Measurements from ENCODE around the gene DNAJB6.

DNA sequence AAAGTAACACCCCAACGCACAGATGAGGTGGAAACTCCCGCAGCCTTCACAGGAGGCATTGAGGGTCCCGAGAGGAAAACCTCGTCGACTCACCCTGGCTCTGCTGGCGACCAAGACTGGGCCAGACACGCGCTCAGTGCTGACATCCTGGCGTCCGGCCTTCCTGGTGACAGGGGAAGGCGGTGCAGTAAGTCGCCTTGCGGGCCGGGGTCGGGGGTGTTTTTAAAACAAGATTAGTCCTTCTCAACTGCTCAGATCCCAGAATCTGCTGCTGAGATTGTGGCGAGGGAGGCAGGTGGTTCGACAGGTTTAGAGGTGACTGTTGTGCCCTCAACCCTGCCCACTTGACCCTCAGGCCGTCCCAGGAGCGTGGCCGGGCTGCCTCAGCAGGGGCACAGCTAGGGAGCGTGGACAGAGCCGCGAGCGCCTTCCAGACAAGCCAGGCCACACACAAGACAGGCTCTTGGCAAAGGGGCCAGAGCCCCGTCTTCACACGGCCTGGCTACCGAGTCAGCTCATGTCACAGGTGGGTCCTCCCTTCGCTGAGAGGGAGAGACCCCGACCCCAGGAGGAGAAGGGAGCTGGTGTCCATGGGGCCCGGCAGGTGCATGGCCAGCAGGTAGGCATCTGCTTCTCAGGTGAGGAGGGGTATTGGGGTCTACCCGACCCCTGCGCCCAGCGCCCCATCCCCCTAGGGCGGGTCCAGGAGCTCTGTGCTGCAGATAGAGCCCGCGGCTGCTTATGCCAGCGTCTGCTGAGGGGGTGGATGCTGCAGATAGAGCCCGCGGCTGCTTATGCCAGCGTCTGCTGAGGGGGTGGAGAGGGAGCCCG lies 81.6 kb downstream of the DNAJB6 start:
- TF ChIP-seq, protein P1, sequence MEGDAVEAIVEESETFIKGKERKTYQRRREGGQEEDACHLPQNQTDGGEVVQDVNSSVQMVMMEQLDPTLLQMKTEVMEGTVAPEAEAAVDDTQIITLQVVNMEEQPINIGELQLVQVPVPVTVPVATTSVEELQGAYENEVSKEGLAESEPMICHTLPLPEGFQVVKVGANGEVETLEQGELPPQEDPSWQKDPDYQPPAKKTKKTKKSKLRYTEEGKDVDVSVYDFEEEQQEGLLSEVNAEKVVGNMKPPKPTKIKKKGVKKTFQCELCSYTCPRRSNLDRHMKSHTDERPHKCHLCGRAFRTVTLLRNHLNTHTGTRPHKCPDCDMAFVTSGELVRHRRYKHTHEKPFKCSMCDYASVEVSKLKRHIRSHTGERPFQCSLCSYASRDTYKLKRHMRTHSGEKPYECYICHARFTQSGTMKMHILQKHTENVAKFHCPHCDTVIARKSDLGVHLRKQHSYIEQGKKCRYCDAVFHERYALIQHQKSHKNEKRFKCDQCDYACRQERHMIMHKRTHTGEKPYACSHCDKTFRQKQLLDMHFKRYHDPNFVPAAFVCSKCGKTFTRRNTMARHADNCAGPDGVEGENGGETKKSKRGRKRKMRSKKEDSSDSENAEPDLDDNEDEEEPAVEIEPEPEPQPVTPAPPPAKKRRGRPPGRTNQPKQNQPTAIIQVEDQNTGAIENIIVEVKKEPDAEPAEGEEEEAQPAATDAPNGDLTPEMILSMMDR (conservative IDR thresholded peaks at IDR 0.05) = no peak
- no peak for TF ChIP-seq ZFX (IDR thresholded peaks at IDR 0.05)

Measured in C4-2B (cell line).